Tibial artery (tissue), 4 donors: ENCODE measurements around the gene EEF2KMT.
"Not testable (repeated sequence)": the region's sequence is repeated elsewhere in the genome, so short reads cannot be mapped to it uniquely, and the experiment has no call there.

Experiments
- DNase-seq, 2 donors: peaks; one replicate each; pipeline ENCODE4 v3.0.0-alpha.2; 2019
- H3K27ac ChIP-seq, 2 donors: fragments of 200-600 bp; sonication (generic) in 1 of 2; 1 replicate in 1 of 2; 2 replicates in 1 of 2; pipeline ENCODE4 v1.5.1; 2018 to 2019; ENCODE audit warnings: mild to moderate bottlenecking in 1 of 2
- H3K27me3 ChIP-seq, 2 donors: fragments of 200-600 bp; sonication (generic) in 1 of 2; one replicate each; pipeline versions ENCODE4 v1.5.1 to v1.6.0; 2016 to 2019
- H3K36me3 ChIP-seq, 3 donors: fragments of 200-600 bp; sonication (generic) in 2 of 3; one replicate each; pipeline ENCODE4 v1.5.1; 2016 to 2019; ENCODE audit warnings: mild to moderate bottlenecking in 2 of 3
- H3K4me1 ChIP-seq, 4 donors: fragments of 200-600 bp; sonication (generic) in 2 of 4; 1 replicate in 3 of 4; 2 replicates in 1 of 4; pipeline ENCODE4 v1.5.1; 2016 to 2019
- H3K4me3 ChIP-seq, 2 donors: fragments of 200-600 bp; sonication (generic) in 1 of 2; 1 replicate in 1 of 2; 2 replicates in 1 of 2; pipeline ENCODE4 v1.5.1; 2018 to 2019; ENCODE audit warnings: mild to moderate bottlenecking in 2 of 2
- H3K9me3 ChIP-seq, 3 donors: fragments of 200-600 bp; sonication (generic) in 1 of 3; one replicate each; pipeline ENCODE4 v1.5.1; 2016 to 2019
- CTCF ChIP-seq, 2 experiments: fragments of 200-600 bp in 1 of 2; fragments of 450-650 bp in 1 of 2; IDR thresholded peaks; one replicate each; pipeline ENCODE4 v1.5.1; 2017 to 2019; ENCODE audit warnings: antibody characterized with exemption in 2 of 2, mild to moderate bottlenecking in 1 of 2, moderate library complexity in 1 of 2
- intact Hi-C: fragments of 100-400 bp; cut with DNase I; formaldehyde crosslinking; loops from one replicate; pipeline ENCODE4 v1.15.0; 2023; ENCODE audit warnings: low total_unique reads

Gene EEF2KMT

GRCh38 chr16:5089911-5090555 is 7.6 kb downstream of the EEF2KMT start:
- intact Hi-C loops, H3K4me1 ChIP-seq, H3K9me3 ChIP-seq, H3K4me3 ChIP-seq, H3K27me3 ChIP-seq, H3K27ac ChIP-seq, DNase-seq: not testable (repeated sequence)
- H3K36me3 ChIP-seq, result peaks cover 0 to 51% (median 27%) of the 10 kb centered on the region in 3 donors

- intact Hi-C loops, H3K4me1 ChIP-seq, H3K9me3 ChIP-seq, H3K27me3 ChIP-seq, DNase-seq, H3K4me3 ChIP-seq, H3K27ac ChIP-seq: not testable (repeated sequence)
- peaks cover 0 to 61% (median 33%) of the 10 kb centered on the region in 3 donors for H3K36me3 ChIP-seq
Measured at GRCh38 chr16:5088936-5089335, 8.7 kb downstream of the EEF2KMT start.

GRCh38 chr16:5088086-5088790 is 9.4 kb downstream of the EEF2KMT start:
- H3K36me3 ChIP-seq, result peaks cover 0 to 68% (median 39%) of the 10 kb centered on the region in 3 donors
- H3K4me3 ChIP-seq, H3K27me3 ChIP-seq, H3K4me1 ChIP-seq, H3K9me3 ChIP-seq, H3K27ac ChIP-seq, DNase-seq, intact Hi-C loops: not testable (repeated sequence)

GRCh38 chr16:5085716-5086115 is 11.9 kb downstream of the EEF2KMT start:
- H3K27me3 ChIP-seq, DNase-seq, H3K4me3 ChIP-seq, H3K4me1 ChIP-seq, H3K9me3 ChIP-seq, intact Hi-C loops, H3K27ac ChIP-seq: not testable (repeated sequence)
- H3K36me3 ChIP-seq, result peaks cover 0 to 93% (median 55%) of the 10 kb centered on the region in 3 donors

GRCh38 chr16:5084802-5085201 is 12.8 kb downstream of the EEF2KMT start:
- H3K27ac ChIP-seq, H3K4me3 ChIP-seq, intact Hi-C loops, H3K27me3 ChIP-seq, H3K9me3 ChIP-seq, H3K4me1 ChIP-seq: not testable (repeated sequence)
- TF ChIP-seq CTCF (IDR thresholded peaks at IDR 0.05), result peak; percentile 48 to 49
- peaks cover 3 to 90% (median 54%) of the 10 kb centered on the region in 3 donors for H3K36me3 ChIP-seq
- DNase-seq, result peak in 1 of 2 donors; percentile 36

- peaks cover 3 to 90% (median 54%) of the 10 kb centered on the region in 3 donors for H3K36me3 ChIP-seq
- H3K27ac ChIP-seq, H3K4me3 ChIP-seq, H3K4me1 ChIP-seq, DNase-seq, H3K9me3 ChIP-seq, H3K27me3 ChIP-seq, intact Hi-C loops: not testable (repeated sequence)
Measured at GRCh38 chr16:5084099-5084731, 13.4 kb downstream of the EEF2KMT start.

GRCh38 chr16:5083646-5084045 is 13.9 kb downstream of the EEF2KMT start:
- intact Hi-C loops, H3K27ac ChIP-seq, DNase-seq: not testable (repeated sequence)

GRCh38 chr16:5080996-5081395 is 16.6 kb downstream of the EEF2KMT start:
- H3K4me3 ChIP-seq, intact Hi-C loops, H3K27me3 ChIP-seq, H3K4me1 ChIP-seq, H3K9me3 ChIP-seq, H3K27ac ChIP-seq, DNase-seq: not testable (repeated sequence)
- H3K36me3 ChIP-seq, result peaks cover 14 to 95% (median 75%) of the 10 kb centered on the region in 3 donors

More at GRCh38 chr16:5083646-5084045, 13.9 kb downstream of the EEF2KMT start:
- peaks cover 3 to 90% (median 56%) of the 10 kb centered on the region in 3 donors for H3K36me3 ChIP-seq
- not testable (repeated sequence) for H3K9me3 ChIP-seq, H3K27me3 ChIP-seq, H3K4me1 ChIP-seq, H3K4me3 ChIP-seq

- H3K4me1 ChIP-seq, H3K27ac ChIP-seq, DNase-seq, H3K9me3 ChIP-seq, intact Hi-C loops, H3K4me3 ChIP-seq, H3K27me3 ChIP-seq: not testable (repeated sequence)
- H3K36me3 ChIP-seq, result peaks cover 19 to 95% (median 78%) of the 10 kb centered on the region in 3 donors
Measured at GRCh38 chr16:5080461-5080860, 17.1 kb downstream of the EEF2KMT start.
